ENCODE data around the gene RTN4.

- TF ChIP-seq, protein P1, sequence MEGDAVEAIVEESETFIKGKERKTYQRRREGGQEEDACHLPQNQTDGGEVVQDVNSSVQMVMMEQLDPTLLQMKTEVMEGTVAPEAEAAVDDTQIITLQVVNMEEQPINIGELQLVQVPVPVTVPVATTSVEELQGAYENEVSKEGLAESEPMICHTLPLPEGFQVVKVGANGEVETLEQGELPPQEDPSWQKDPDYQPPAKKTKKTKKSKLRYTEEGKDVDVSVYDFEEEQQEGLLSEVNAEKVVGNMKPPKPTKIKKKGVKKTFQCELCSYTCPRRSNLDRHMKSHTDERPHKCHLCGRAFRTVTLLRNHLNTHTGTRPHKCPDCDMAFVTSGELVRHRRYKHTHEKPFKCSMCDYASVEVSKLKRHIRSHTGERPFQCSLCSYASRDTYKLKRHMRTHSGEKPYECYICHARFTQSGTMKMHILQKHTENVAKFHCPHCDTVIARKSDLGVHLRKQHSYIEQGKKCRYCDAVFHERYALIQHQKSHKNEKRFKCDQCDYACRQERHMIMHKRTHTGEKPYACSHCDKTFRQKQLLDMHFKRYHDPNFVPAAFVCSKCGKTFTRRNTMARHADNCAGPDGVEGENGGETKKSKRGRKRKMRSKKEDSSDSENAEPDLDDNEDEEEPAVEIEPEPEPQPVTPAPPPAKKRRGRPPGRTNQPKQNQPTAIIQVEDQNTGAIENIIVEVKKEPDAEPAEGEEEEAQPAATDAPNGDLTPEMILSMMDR (optimal IDR thresholded peaks at IDR 0.05 in 1 of 3, IDR thresholded peaks at IDR 0.05 in 1 of 3, conservative IDR thresholded peaks at IDR 0.05 in 1 of 3; ENCODE audit: extremely low read depth in 1 of 3, insufficient read depth in 2 of 3, low read length in 3 of 3), result no peak
- no peak for TF ChIP-seq EZH2 (IDR thresholded peaks at IDR 0.05; ENCODE audit: low read length)
Observed at GRCh38 chr2:54960164-54960563, 90.1 kb downstream of the RTN4 start.
